ENCODE results near the gene DST.

DST gene

DNA sequence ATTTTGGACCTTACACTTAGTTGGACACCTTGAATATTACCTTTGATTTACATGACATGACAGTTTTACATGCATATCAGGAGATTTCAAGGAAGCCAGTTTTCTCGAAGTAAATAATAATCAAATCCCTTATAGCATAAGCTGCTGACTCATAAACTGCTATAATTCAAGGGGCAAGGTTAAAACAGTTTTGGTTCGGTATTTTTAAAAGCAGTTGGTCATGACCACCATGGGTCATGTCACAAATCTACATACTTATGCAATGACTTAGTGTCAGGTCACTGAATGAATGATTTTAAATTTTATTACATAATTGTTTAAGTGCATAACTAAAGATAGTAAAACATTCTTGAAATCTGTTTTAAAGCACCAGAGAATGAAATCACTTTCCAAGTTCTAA is 158.0 kb downstream of the DST start:
- Histone ChIP-seq H3K4me1 (ENCODE audit: control insufficient read depth, insufficient read depth, low read length) (peaks cover 31% of the 10 kb centered on the region), H3K9ac (ENCODE audit: low read depth, low read length) (peak overlapping the region; percentile 38), H3K4me2 (ENCODE audit: low read length) (peak overlapping the region; percentile 27), H3K9me3 (replicated peaks; ENCODE audit: low read length) (no peaks in the 10 kb centered on the region), H3K4me3 (ENCODE audit: low read length) (no peak overlapping the region), H3K27me3 (ENCODE audit: control insufficient read depth, insufficient read depth, low read length) (no peaks in the 10 kb centered on the region), H3K36me3 (ENCODE audit: insufficient read depth, low read length) (peaks cover 78% of the 10 kb centered on the region)

DNA sequence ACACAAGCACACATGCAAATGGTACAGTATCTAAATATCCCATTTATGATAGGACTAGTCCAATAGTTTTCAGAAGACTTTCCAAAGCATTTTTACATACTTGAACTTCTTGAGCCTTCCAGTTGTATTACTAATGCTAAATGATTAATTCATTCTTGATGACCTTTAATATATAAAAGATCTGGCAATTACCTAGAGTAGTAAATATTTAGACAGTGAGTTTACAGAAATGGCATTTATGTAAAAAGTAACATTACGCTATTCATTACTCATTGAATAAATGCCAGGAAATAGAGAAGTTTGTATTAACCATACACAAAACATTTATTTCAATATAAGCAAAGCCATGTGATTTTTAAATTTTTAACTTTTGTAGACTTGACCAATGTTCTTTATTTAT is 158.8 kb downstream of the DST start:
- Histone ChIP-seq H3K4me3 (ENCODE audit: low read length) (peak overlapping the region; percentile 24), H3K9ac (ENCODE audit: low read depth, low read length) (peak overlapping the region; percentile 38), H3K36me3 (ENCODE audit: insufficient read depth, low read length) (peaks cover 79% of the 10 kb centered on the region), H3K4me1 (ENCODE audit: control insufficient read depth, insufficient read depth, low read length) (peaks cover 31% of the 10 kb centered on the region), H3K27me3 (ENCODE audit: control insufficient read depth, insufficient read depth, low read length) (no peaks in the 10 kb centered on the region), H3K9me3 (replicated peaks; ENCODE audit: low read length) (no peaks in the 10 kb centered on the region), H3K4me2 (ENCODE audit: low read length) (peak overlapping the region; percentile 34)

DNA sequence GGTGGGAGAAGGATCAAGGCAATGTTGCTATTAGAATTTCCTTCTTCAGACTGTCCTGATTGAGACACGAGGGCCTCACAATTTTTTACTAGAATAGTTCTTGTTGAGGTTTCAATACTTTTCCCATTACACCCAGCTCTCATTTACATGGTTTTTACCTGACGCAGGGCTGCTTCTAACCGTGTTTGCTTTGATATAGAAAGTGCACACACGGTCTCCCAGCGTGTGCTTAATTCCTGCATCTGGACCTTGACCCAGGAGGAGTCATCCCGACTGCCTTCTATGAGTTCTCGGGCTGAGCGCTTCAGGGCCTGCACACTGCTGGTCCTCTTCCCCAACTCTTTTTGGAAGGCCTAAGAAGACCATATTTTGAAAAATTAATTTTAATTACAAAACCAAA is 160.2 kb downstream of the DST start:
- H3K9me3 ChIP-seq (replicated peaks; ENCODE audit: low read length): no peaks in the 10 kb centered on the region
- peaks cover 31% of the 10 kb centered on the region for H3K4me1 ChIP-seq (ENCODE audit: control insufficient read depth, insufficient read depth, low read length)
- no peak overlapping the region for H3K4me3 ChIP-seq (ENCODE audit: low read length)
- H3K36me3 ChIP-seq (ENCODE audit: insufficient read depth, low read length): peaks cover 78% of the 10 kb centered on the region
- no peak overlapping the region for H3K4me2 ChIP-seq (ENCODE audit: low read length)
- no peak overlapping the region for H3K9ac ChIP-seq (ENCODE audit: low read depth, low read length)
- no peaks in the 10 kb centered on the region for H3K27me3 ChIP-seq (ENCODE audit: control insufficient read depth, insufficient read depth, low read length)

DNA sequence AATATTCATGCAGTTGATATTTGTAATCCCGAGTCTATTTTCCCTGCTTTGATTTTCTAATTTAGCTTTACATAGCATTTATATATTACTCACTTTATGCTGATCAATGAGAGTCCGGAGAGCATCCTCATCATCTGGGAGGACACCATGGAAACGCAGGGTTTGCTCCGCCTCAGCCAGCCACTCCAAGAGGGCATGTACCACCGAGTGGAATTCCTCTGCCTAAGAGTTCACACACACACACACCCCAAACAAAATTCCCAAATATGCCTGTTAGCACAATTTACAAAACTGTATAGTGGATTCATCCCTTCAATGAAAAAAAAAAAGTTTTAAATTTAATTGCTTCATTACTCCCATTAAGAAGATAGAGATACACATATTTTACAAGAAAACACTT is 160.7 kb downstream of the DST start:
- Histone ChIP-seq H3K4me3 (ENCODE audit: low read length) (no peak overlapping the region), H3K27me3 (ENCODE audit: control insufficient read depth, insufficient read depth, low read length) (no peaks in the 10 kb centered on the region), H3K9me3 (replicated peaks; ENCODE audit: low read length) (no peaks in the 10 kb centered on the region), H3K4me2 (ENCODE audit: low read length) (no peak overlapping the region), H3K36me3 (ENCODE audit: insufficient read depth, low read length) (peaks cover 78% of the 10 kb centered on the region), H3K9ac (ENCODE audit: low read depth, low read length) (no peak overlapping the region), H3K4me1 (ENCODE audit: control insufficient read depth, insufficient read depth, low read length) (peaks cover 30% of the 10 kb centered on the region)

DNA sequence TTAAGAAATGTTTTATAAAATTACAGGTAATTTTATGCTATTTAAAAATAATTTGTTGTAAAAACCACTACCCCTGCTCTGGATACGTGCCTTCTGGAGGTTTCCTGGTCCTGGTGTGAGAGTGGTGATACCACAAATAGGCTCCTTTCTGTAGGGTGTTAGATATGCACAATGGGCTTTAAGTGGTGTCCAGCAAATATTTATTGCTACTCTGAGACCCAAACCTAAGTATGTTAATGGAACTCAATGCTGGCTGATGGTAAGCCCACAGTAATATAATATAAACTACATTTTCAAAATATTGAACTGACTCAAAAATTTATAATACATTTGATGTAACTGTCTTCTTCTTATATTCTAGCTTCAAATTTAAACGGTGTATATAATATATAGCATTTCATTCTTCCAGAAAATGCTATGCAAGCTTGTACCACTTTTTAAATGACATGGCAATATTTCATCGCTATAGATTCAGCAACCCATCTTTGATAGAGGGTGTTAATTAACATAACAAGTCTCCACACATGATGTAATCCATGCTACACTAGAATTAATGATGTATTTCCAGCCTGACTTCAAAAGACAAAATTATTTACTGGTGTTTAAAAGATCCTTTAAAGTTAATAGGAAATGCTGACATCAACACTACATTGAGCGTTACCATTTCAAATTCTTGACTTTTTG is 161.9 kb downstream of the DST start:
- no peak overlapping the region for H3K9ac ChIP-seq (ENCODE audit: low read depth, low read length)
- peaks cover 30% of the 10 kb centered on the region for H3K4me1 ChIP-seq (ENCODE audit: control insufficient read depth, insufficient read depth, low read length)
- peaks cover 80% of the 10 kb centered on the region for H3K36me3 ChIP-seq (ENCODE audit: insufficient read depth, low read length)
- no peaks in the 10 kb centered on the region for H3K9me3 ChIP-seq (replicated peaks; ENCODE audit: low read length)
- no peak overlapping the region for H3K4me3 ChIP-seq (ENCODE audit: low read length)
- no peak overlapping the region for H3K4me2 ChIP-seq (ENCODE audit: low read length)
- no peaks in the 10 kb centered on the region for H3K27me3 ChIP-seq (ENCODE audit: control insufficient read depth, insufficient read depth, low read length)

DNA sequence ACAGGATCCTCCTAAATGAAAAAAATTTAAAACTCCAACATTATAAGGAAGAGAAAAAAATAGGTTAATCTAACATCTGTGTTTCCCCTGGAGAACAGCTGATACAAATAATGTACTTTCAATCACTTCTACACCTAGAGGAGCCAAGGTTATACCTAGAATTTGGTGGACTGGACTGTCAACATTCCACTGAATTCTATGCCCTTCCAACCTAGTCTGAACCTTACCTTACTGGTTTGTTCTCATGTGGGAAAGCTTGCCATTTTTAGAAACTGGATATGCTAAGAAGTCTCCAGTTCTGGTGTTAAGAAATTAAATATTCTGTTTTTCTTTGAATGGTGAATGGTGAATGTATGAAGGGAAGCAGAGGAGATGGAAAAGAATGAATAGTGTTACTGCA is 162.4 kb downstream of the DST start:
- peaks cover 82% of the 10 kb centered on the region for H3K36me3 ChIP-seq (ENCODE audit: insufficient read depth, low read length)
- H3K9ac ChIP-seq (ENCODE audit: low read depth, low read length): no peak overlapping the region
- H3K4me3 ChIP-seq (ENCODE audit: low read length): no peak overlapping the region
- peaks cover 28% of the 10 kb centered on the region for H3K4me1 ChIP-seq (ENCODE audit: control insufficient read depth, insufficient read depth, low read length)
- H3K4me2 ChIP-seq (ENCODE audit: low read length): no peak overlapping the region
- no peaks in the 10 kb centered on the region for H3K9me3 ChIP-seq (replicated peaks; ENCODE audit: low read length)
- H3K27me3 ChIP-seq (ENCODE audit: control insufficient read depth, insufficient read depth, low read length): no peaks in the 10 kb centered on the region

DNA sequence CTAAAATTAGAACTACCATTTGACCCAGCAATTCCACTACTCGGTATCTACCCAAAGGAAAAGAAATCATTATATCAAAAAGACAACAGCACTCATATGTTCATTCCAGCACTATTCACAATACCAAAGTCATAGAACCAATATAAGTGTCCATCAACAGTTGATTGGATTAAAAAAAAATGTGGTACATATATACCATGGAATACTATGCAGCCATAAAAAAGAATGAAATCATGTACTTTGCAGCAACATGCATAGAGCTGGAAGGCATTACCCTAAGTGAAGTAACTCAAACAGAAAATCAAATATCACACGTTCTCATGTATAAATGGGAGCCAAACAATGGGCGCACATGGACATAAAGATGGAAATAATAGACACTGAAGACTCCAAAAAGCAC is 163.3 kb downstream of the DST start:
- Histone ChIP-seq H3K4me2 (ENCODE audit: low read length) (no peak overlapping the region), H3K4me3 (ENCODE audit: low read length) (no peak overlapping the region), H3K27me3 (ENCODE audit: control insufficient read depth, insufficient read depth, low read length) (no peaks in the 10 kb centered on the region), H3K36me3 (ENCODE audit: insufficient read depth, low read length) (peaks cover 83% of the 10 kb centered on the region), H3K4me1 (ENCODE audit: control insufficient read depth, insufficient read depth, low read length) (peaks cover 19% of the 10 kb centered on the region), H3K9ac (ENCODE audit: low read depth, low read length) (no peak overlapping the region), H3K9me3 (replicated peaks; ENCODE audit: low read length) (no peaks in the 10 kb centered on the region)

DNA sequence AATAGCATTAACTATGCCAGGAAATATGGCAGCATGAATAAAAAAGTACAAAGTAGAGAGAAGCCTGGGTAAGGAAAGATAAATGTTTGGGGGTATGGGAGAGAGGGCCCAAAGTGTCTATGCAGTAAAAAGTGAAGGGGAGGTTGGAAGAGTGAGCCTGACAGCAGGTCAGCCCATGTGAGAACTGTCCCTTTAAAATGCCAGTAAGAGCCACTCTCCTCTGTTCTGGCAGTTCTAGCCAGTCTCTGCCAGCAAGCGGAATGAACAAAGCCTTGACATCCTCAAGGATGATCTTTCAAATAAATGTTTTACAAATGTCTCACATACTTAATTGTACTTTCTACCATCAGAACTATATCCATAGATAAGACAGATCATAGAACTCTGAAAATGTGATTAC is 164.5 kb downstream of the DST start:
- Histone ChIP-seq H3K27me3 (ENCODE audit: control insufficient read depth, insufficient read depth, low read length) (no peaks in the 10 kb centered on the region), H3K36me3 (ENCODE audit: insufficient read depth, low read length) (peaks cover 85% of the 10 kb centered on the region), H3K4me2 (ENCODE audit: low read length) (no peak overlapping the region), H3K4me3 (ENCODE audit: low read length) (no peak overlapping the region), H3K4me1 (ENCODE audit: control insufficient read depth, insufficient read depth, low read length) (peaks cover 8% of the 10 kb centered on the region), H3K9me3 (replicated peaks; ENCODE audit: low read length) (no peaks in the 10 kb centered on the region), H3K9ac (ENCODE audit: low read depth, low read length) (no peak overlapping the region)

DNA sequence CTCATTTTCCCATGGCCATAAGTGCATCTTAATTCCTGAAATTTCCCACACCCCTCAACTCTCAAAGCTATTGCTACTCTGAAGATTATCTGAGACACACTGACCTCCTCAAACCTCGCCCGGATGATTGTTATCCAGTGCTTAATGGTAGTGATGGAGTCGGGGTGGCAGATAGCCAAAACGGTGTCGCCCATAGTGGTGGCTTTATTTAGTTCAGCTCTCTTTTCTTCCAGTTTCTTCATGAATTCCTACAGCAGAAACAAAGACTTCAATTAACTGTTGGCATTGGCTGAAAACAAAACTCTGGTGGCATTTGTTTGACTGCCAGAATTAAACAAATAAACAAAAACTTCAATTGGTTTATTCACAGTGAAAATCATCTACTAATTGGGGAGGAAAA is 165.4 kb downstream of the DST start:
- Histone ChIP-seq H3K9ac (ENCODE audit: low read depth, low read length) (no peak overlapping the region), H3K4me3 (ENCODE audit: low read length) (no peak overlapping the region), H3K27me3 (ENCODE audit: control insufficient read depth, insufficient read depth, low read length) (no peaks in the 10 kb centered on the region), H3K9me3 (replicated peaks; ENCODE audit: low read length) (no peaks in the 10 kb centered on the region), H3K36me3 (ENCODE audit: insufficient read depth, low read length) (peaks cover 85% of the 10 kb centered on the region), H3K4me2 (ENCODE audit: low read length) (no peak overlapping the region), H3K4me1 (ENCODE audit: control insufficient read depth, insufficient read depth, low read length) (peaks cover 5% of the 10 kb centered on the region)

DNA sequence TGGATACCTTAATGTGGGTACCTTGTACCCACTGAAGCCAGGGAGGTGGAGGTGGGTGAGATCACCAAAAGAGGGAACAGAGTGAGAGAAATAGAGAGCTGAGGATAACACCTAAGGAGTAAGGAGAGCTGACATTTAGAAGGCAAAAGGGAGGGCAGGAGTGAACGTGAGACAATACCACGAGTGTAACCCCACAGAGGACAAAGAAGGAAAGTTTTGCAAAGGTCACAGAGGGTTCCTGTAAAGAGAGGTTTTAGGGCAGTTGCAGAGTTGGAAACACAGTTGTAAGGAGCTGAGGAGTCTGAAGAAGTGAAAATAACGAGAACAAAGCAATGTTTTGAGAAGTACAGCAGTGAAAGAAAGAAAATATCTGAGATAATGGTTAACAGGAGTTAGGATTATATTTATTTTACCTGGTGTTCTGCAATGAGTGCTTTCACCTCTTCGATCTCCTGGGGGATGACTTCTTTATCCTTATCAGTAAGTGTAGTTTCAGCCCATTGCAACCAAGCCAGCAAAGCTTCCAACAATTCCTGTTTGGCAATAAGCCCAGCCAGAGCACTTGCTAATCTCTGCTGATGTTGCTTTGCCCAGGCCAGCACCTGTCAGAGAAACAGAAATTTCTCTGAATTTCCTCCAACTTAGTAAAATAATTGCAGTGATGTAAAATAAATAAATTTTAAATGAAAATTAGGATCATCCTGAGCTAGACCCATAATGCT is 166.8 kb downstream of the DST start:
- peaks cover 85% of the 10 kb centered on the region for H3K36me3 ChIP-seq (ENCODE audit: insufficient read depth, low read length)
- H3K4me2 ChIP-seq (ENCODE audit: low read length): no peak overlapping the region
- H3K9ac ChIP-seq (ENCODE audit: low read depth, low read length): no peak overlapping the region
- H3K4me1 ChIP-seq (ENCODE audit: control insufficient read depth, insufficient read depth, low read length): peaks cover 5% of the 10 kb centered on the region
- no peaks in the 10 kb centered on the region for H3K27me3 ChIP-seq (ENCODE audit: control insufficient read depth, insufficient read depth, low read length)
- H3K9me3 ChIP-seq (replicated peaks; ENCODE audit: low read length): no peaks in the 10 kb centered on the region
- no peak overlapping the region for H3K4me3 ChIP-seq (ENCODE audit: low read length)

DNA sequence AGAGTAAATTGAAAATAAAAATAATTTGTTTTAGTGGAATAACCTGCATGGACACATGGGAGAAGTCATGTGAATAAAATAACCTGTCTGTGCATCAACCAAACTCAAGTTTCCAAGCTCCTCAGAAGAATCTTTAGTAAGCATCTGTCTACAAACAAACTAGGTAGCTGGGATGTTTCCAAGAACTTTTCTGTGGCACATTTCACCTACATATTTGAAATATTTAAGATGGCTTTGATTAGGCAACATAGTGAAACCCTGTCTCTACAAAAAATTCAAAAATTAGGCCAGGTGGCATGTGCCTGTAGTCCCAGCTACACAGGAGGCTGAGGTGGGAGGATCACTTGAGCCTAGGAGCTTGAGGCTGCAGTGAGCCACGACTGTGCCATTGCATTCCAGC is 168.2 kb downstream of the DST start:
- H3K4me1 ChIP-seq (ENCODE audit: control insufficient read depth, insufficient read depth, low read length): peaks cover 5% of the 10 kb centered on the region
- no peak overlapping the region for H3K4me2 ChIP-seq (ENCODE audit: low read length)
- no peak overlapping the region for H3K4me3 ChIP-seq (ENCODE audit: low read length)
- peaks cover 85% of the 10 kb centered on the region for H3K36me3 ChIP-seq (ENCODE audit: insufficient read depth, low read length)
- no peak overlapping the region for H3K9ac ChIP-seq (ENCODE audit: low read depth, low read length)
- no peaks in the 10 kb centered on the region for H3K27me3 ChIP-seq (ENCODE audit: control insufficient read depth, insufficient read depth, low read length)
- H3K9me3 ChIP-seq (replicated peaks; ENCODE audit: low read length): no peaks in the 10 kb centered on the region

DNA sequence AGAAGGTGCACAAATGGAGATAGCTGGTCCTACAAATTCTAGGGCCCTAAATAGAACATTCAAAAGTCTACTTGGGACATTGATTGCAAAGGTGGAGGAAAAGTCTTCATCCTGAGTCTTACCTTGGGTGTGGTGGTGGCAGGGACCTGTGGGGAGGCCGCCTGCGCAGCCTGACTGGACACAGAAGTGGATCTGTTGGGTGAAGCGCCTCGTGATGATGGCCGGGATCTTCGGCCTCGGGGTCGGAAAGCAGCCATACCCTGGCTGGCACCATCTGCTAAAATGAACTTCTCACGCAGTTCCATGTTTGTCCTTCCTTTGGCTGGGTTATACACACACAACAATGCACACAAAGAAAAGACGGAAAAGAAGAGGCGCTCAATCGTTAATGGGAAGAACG is 179.2 kb downstream of the DST start:
- Histone ChIP-seq H3K4me3 (ENCODE audit: low read length) (no peak overlapping the region), H3K4me1 (ENCODE audit: control insufficient read depth, insufficient read depth, low read length) (no peaks in the 10 kb centered on the region), H3K4me2 (ENCODE audit: low read length) (no peak overlapping the region), H3K27me3 (ENCODE audit: control insufficient read depth, insufficient read depth, low read length) (no peaks in the 10 kb centered on the region), H3K9ac (ENCODE audit: low read depth, low read length) (no peak overlapping the region), H3K36me3 (ENCODE audit: insufficient read depth, low read length) (peaks cover 93% of the 10 kb centered on the region), H3K9me3 (replicated peaks; ENCODE audit: low read length) (no peaks in the 10 kb centered on the region)

Measured in skeletal muscle satellite cell (primary cell).